Hepatocyte (in vitro differentiated cells): ENCODE measurements around the gene ANP32D. TPM values are rescaled to one million over a fixed set of nuclear protein-coding genes. Genes with fewer than 3 reads are reported as not detected.

Experiments
- DNase-seq: peaks from one replicate; pipeline ENCODE4 v3.0.0-alpha.2; 2016; ENCODE audit warnings: low spot score
- H2AFZ ChIP-seq: fragments of 200-600 bp; sonication (generic); 2 replicates; pipeline ENCODE4 v1.6.0; 2016; ENCODE audit warnings: antibody characterized with exemption, mild to moderate bottlenecking
- H3K27ac ChIP-seq: fragments of 200-600 bp; sonication (generic); 2 replicates; pipeline ENCODE4 v1.5.1; 2016; ENCODE audit warnings: mild to moderate bottlenecking
- H3K27me3 ChIP-seq: fragments of 200-600 bp; sonication (generic); 2 replicates; pipeline ENCODE4 v1.6.1; 2016
- H3K36me3 ChIP-seq: fragments of 200-600 bp; sonication (generic); replicated peaks from 2 replicates; pipeline ENCODE4 v1.5.1; 2016; ENCODE audit warnings: low read depth; ENCODE audit not compliant: insufficient read depth
- H3K4me1 ChIP-seq: fragments of 200-600 bp; sonication (generic); 2 replicates; pipeline ENCODE4 v1.5.1; 2016; ENCODE audit warnings: mild to moderate bottlenecking, moderate library complexity; ENCODE audit not compliant: insufficient read depth
- H3K4me2 ChIP-seq: fragments of 200-600 bp; sonication (generic); 2 replicates; pipeline ENCODE4 v1.6.0; 2016
- H3K4me3 ChIP-seq: fragments of 200-600 bp; sonication (generic); 2 replicates; pipeline ENCODE4 v1.5.1; 2016; ENCODE audit warnings: mild to moderate bottlenecking
- H3K79me2 ChIP-seq: fragments of 200-600 bp; sonication (generic); 2 replicates; pipeline ENCODE4 v1.6.0; 2017; ENCODE audit warnings: mild to moderate bottlenecking
- H3K9me2 ChIP-seq: fragments of 200-600 bp; sonication (generic); replicated peaks from 2 replicates; pipeline ENCODE4 v1.6.0; 2017; ENCODE audit warnings: mild to moderate bottlenecking; ENCODE audit not compliant: insufficient read depth
- H3K9me3 ChIP-seq: fragments of 200-600 bp; sonication (generic); 2 replicates; pipeline ENCODE4 v1.5.1; 2016; ENCODE audit warnings: low read depth, mild to moderate bottlenecking
- H4K20me1 ChIP-seq: fragments of 200-600 bp; sonication (generic); 2 replicates; pipeline ENCODE4 v1.6.0; 2016; ENCODE audit warnings: mild to moderate bottlenecking; ENCODE audit not compliant: insufficient read depth, poor library complexity, severe bottlenecking
- EZH2 ChIP-seq: fragments of 200-600 bp; sonication (generic); IDR thresholded peaks from 2 replicates; pipeline ENCODE4 v1.6.1; 2016; ENCODE audit warnings: antibody characterized with exemption, mild to moderate bottlenecking, borderline replicate concordance
- EZH2phosphoT487 ChIP-seq: fragments of 200-600 bp; sonication (generic); IDR thresholded peaks from one replicate; pipeline ENCODE4 v1.6.1; 2018; ENCODE audit warnings: antibody characterized with exemption, mild to moderate bottlenecking, low read depth, moderate library complexity; ENCODE audit not compliant: unreplicated experiment, severe bottlenecking
- WGBS: methylation state at CpG from one replicate; pipeline ENCODE4 v1.1.6; 2016; ENCODE audit warnings: low lambda C conversion rate; ENCODE audit errors: missing lambda C conversion rate; 5-methylcytosine and 5-hydroxymethylcytosine counted together
- polyA plus RNA-seq: library from polyadenylated mRNA; unstranded; fragments of >200 nt; fragmentation: Nextera tagmentation; extraction: Ambion mirVana; gene quantifications from 2 replicates; pipeline ENCODE4 v1.2.1, GENCODE V29; 2016
- total RNA-seq: library from RNA; depleted of rRNA; stranded (reverse); fragments of >200 nt; gene quantifications from 2 replicates; pipeline ENCODE4 v1.2.3, GENCODE V29; 2014
- TF ChIP-seq, protein P1 (sequence below): fragments of 200-600 bp; sonication (generic); IDR thresholded peaks from 2 replicates; pipeline ENCODE4 v1.5.1; 2016; ENCODE audit warnings: antibody characterized with exemption, mild to moderate bottlenecking; ENCODE audit not compliant: poor library complexity

ANP32D gene
- total and polyA plus RNA-seq, 2 experiments from 2014 or later, result not detected

DNA sequence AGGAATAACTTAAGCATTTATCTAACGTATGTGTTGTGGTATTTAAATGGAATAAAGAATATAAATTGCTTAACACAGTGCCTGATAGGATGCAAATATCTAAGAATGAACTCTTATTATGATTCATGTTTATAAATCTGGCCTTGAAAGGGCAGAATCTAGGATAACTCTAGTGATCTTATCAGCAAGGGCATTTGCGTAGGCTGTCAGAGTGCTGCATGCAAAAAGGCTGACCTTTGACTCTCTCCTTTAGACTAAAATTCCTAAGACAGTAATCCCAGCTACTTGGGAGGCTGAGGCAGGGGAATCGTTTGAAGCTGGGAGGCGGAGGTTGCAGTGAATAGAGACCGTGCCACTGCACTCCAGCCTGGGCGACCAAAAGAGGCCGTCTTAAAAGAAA, 31.3 kb upstream of the ANP32D start:
- Histone ChIP-seq H3K27ac (no peak overlapping the region), H3K9me2 (no peaks in the 10 kb centered on the region), H3K9me3 (no peaks in the 10 kb centered on the region), H4K20me1 (no peaks in the 10 kb centered on the region), H3K4me2 (no peak overlapping the region), H3K4me3 (no peak overlapping the region), H3K27me3 (no peaks in the 10 kb centered on the region), H2AFZ (no peak overlapping the region), H3K4me1 (no peaks in the 10 kb centered on the region), H3K36me3 (no peaks in the 10 kb centered on the region), H3K79me2 (no peaks in the 10 kb centered on the region)
- WGBS, result 43% methylated on average over 7 of the region's 7 CpGs
- TF ChIP-seq, protein P1, sequence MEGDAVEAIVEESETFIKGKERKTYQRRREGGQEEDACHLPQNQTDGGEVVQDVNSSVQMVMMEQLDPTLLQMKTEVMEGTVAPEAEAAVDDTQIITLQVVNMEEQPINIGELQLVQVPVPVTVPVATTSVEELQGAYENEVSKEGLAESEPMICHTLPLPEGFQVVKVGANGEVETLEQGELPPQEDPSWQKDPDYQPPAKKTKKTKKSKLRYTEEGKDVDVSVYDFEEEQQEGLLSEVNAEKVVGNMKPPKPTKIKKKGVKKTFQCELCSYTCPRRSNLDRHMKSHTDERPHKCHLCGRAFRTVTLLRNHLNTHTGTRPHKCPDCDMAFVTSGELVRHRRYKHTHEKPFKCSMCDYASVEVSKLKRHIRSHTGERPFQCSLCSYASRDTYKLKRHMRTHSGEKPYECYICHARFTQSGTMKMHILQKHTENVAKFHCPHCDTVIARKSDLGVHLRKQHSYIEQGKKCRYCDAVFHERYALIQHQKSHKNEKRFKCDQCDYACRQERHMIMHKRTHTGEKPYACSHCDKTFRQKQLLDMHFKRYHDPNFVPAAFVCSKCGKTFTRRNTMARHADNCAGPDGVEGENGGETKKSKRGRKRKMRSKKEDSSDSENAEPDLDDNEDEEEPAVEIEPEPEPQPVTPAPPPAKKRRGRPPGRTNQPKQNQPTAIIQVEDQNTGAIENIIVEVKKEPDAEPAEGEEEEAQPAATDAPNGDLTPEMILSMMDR, result no peak
- TF ChIP-seq EZH2 (no peak), EZH2phosphoT487 (no peak)
- DNase-seq, result no peak

DNA sequence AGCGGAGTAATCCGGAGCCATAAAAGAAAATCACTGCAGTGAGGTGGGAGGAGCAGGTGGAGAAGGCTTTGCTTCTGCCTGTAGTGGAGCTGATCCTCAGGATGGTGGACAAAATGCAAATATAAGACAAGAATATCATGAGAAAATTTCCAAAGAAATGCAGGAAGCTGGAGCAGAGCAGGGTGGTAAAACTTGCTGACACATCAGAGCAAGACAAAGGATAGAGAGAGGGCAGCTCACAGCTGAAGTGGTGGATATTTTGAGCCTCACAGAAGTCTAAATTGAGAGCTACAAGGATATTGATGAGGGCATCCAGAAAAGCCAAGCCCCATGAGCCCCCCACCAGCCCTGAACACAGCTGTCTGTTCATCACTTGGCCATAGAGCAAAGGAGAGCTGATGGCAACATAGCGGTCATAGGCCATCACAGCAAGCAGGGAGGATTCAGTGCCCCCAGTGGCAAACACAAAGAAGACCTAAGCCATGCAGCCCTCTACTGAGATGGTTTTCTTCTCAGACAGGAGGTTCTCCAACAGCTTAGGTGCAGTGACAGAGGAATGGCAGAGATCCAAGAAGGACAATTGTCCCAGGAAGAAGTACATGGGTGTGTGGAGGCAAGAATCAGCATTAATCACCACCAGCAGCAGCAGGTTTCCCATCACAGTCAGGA, 30.0 kb upstream of the ANP32D start:
- no peaks in the 10 kb centered on the region for H3K9me3 ChIP-seq

DNA sequence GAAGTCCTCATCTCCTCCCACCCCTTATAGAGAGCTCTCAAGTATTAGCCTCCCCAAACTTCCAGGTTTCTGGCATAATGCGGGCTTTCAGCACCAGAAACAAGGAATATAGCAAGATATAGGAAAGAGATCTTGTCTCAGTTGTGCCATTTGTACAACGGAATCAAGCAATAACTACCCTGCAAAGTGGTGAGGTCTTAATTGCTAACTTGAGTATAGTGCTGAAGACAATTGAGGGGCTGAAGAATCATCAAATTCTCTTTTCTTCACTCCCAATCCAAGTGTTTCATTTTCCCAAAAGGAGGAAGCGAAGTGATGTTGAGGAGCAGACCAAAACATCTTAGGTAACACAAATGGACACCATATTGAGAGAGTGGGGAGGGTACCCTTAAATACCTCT, 26.8 kb upstream of the ANP32D start:
- Histone ChIP-seq H4K20me1 (no peaks in the 10 kb centered on the region), H3K9me3 (no peaks in the 10 kb centered on the region), H3K27ac (no peak overlapping the region), H3K4me3 (no peak overlapping the region), H3K27me3 (no peaks in the 10 kb centered on the region), H3K4me2 (no peak overlapping the region), H3K79me2 (no peaks in the 10 kb centered on the region), H2AFZ (no peak overlapping the region), H3K36me3 (no peaks in the 10 kb centered on the region), H3K9me2 (no peaks in the 10 kb centered on the region), H3K4me1 (no peaks in the 10 kb centered on the region)
- TF ChIP-seq EZH2 (no peak), EZH2phosphoT487 (no peak)
- TF ChIP-seq, protein P1, result no peak
- WGBS, result 81% methylated on average over 3 of the region's 3 CpGs
- DNase-seq, result no peak

More for the DNA sequence above, 30.0 kb upstream of the ANP32D start:
- no peaks in the 10 kb centered on the region for H3K36me3 ChIP-seq
- TF ChIP-seq EZH2phosphoT487, result no peak
- TF ChIP-seq, protein P1, result no peak
- TF ChIP-seq EZH2, result no peak
- H3K4me1 ChIP-seq, result no peaks in the 10 kb centered on the region
- no peak overlapping the region for H3K4me2 ChIP-seq
- no peaks in the 10 kb centered on the region for H3K79me2 ChIP-seq
- H3K4me3 ChIP-seq, result no peak overlapping the region
- no peaks in the 10 kb centered on the region for H3K27me3 ChIP-seq
- 76% methylated on average over 3 of the region's 3 CpGs for WGBS
- no peak overlapping the region for H2AFZ ChIP-seq
- H3K9me2 ChIP-seq, result no peaks in the 10 kb centered on the region
- no peaks in the 10 kb centered on the region for H4K20me1 ChIP-seq
- no peak overlapping the region for H3K27ac ChIP-seq
- DNase-seq, result no peak
